MM.1S (cell line): ENCODE results near the gene TJAP1.

Experiments
- DNase-seq: peaks from one replicate; pipeline ENCODE4 v3.0.0-alpha.2; 2015
- H2AFZ ChIP-seq: fragments of 300-600 bp; sonication (generic); 2 replicates; pipeline ENCODE4 v1.6.0; 2016; ENCODE audit warnings: antibody characterized with exemption, low read length
- H3F3A ChIP-seq: fragments of 300-600 bp; sonication (generic); 2 replicates; pipeline ENCODE4 v1.6.1; 2016; ENCODE audit warnings: mild to moderate bottlenecking, antibody characterized with exemption, low read length, moderate library complexity, mixed read lengths; ENCODE audit not compliant: insufficient read depth
- H3K27ac ChIP-seq: fragments of 300-600 bp; sonication (generic); 2 replicates; pipeline ENCODE4 v1.5.1; 2016; ENCODE audit warnings: mild to moderate bottlenecking, low read length
- H3K27me3 ChIP-seq: fragments of 300-600 bp; sonication (generic); replicated peaks from 2 replicates; pipeline ENCODE4 v1.6.0; 2016; ENCODE audit warnings: low read length; ENCODE audit not compliant: insufficient read depth
- H3K36me3 ChIP-seq: fragments of 300-600 bp; sonication (generic); replicated peaks from 2 replicates; pipeline ENCODE4 v1.6.1; 2016; ENCODE audit warnings: mild to moderate bottlenecking, low read length, mixed read lengths; ENCODE audit not compliant: insufficient read depth
- H3K4me1 ChIP-seq: fragments of 300-600 bp; sonication (generic); 2 replicates; pipeline ENCODE4 v1.6.1; 2016; ENCODE audit warnings: low read length, mixed read lengths
- H3K4me2 ChIP-seq: fragments of 300-600 bp; sonication (generic); 2 replicates; pipeline ENCODE4 v1.6.0; 2016; ENCODE audit warnings: low read depth, low read length
- H3K4me3 ChIP-seq: fragments of 300-600 bp; sonication (generic); 2 replicates; pipeline ENCODE4 v1.5.1; 2016; ENCODE audit warnings: low read length, mixed read lengths
- H3K79me2 ChIP-seq: fragments of 300-600 bp; sonication (generic); 2 replicates; pipeline ENCODE4 v1.6.1; 2016; ENCODE audit warnings: mixed run types, low read length, mixed read lengths
- H3K9ac ChIP-seq: fragments of 300-600 bp; sonication (generic); 2 replicates; pipeline ENCODE4 v1.6.1; 2016; ENCODE audit warnings: low read length, mixed read lengths
- H3K9me2 ChIP-seq: fragments of 300-600 bp; sonication (generic); replicated peaks from 2 replicates; pipeline ENCODE4 v1.6.1; 2016; ENCODE audit warnings: mild to moderate bottlenecking, low read length, mixed read lengths; ENCODE audit not compliant: insufficient read depth
- H3K9me3 ChIP-seq: fragments of 300-600 bp; sonication (generic); replicated peaks from 2 replicates; pipeline ENCODE4 v1.6.1; 2016; ENCODE audit warnings: mild to moderate bottlenecking, low read length, mixed read lengths; ENCODE audit not compliant: insufficient read depth
- H4K20me1 ChIP-seq: fragments of 300-600 bp; sonication (generic); 2 replicates; pipeline ENCODE4 v1.6.1; 2016; ENCODE audit warnings: mild to moderate bottlenecking, low read length, moderate library complexity, mixed read lengths; ENCODE audit not compliant: insufficient read depth
- CTCF ChIP-seq: fragments of 300-600 bp; sonication (generic); IDR thresholded peaks from 2 replicates; pipeline ENCODE4 v1.5.1; 2016; ENCODE audit warnings: antibody characterized with exemption, low read length, mixed read lengths
- EZH2 ChIP-seq: fragments of 300-600 bp; sonication (generic); optimal IDR thresholded peaks from 2 replicates; pipeline ENCODE3; 2017; ENCODE audit warnings: low read depth, mild to moderate bottlenecking, antibody characterized with exemption, low read length, mixed read lengths
- EZH2phosphoT487 ChIP-seq: fragments of 300-600 bp; sonication (generic); IDR thresholded peaks from 2 replicates; pipeline ENCODE4 v1.6.1; 2018; ENCODE audit warnings: antibody characterized with exemption, low read length

Gene TJAP1

GRCh38 chr6:43511824-43512415 is 34.5 kb downstream of the TJAP1 start:
- Histone ChIP-seq H4K20me1 (no peaks in the 10 kb centered on the region), H3K27me3 (peaks cover 6% of the 10 kb centered on the region; the same call in 1 of the 2 replicates), H3K27ac (no peak overlapping the region), H3K4me3 (no peak overlapping the region), H3K4me1 (peaks cover 8% of the 10 kb centered on the region; the same call in 1 of the 2 replicates), H3K79me2 (peaks cover 25% of the 10 kb centered on the region), H3K36me3 (no peaks in the 10 kb centered on the region), H3K9me2 (no peaks in the 10 kb centered on the region), H3K9me3 (no peaks in the 10 kb centered on the region), H3K4me2 (no peak overlapping the region), H3K9ac (no peak overlapping the region), H3F3A (peaks cover 6% of the 10 kb centered on the region), H2AFZ (no peak overlapping the region)
- no peak for DNase-seq
- TF ChIP-seq CTCF = no peak
- TF ChIP-seq EZH2 = no peak
- TF ChIP-seq EZH2phosphoT487 = no peak

- H4K20me1 ChIP-seq = no peaks in the 10 kb centered on the region
- TF ChIP-seq EZH2 (no peak), CTCF (no peak), EZH2phosphoT487 (no peak)
- DNase-seq = no peak
- H3K36me3 ChIP-seq = peaks cover 13% of the 10 kb centered on the region
- H3K27ac ChIP-seq = no peak overlapping the region
- H3K79me2 ChIP-seq = peaks cover 60% of the 10 kb centered on the region
- peaks cover 12% of the 10 kb centered on the region; the same call in 1 of the 2 replicates for H3K4me1 ChIP-seq
- H3K9me3 ChIP-seq = no peaks in the 10 kb centered on the region
- H3K9me2 ChIP-seq = no peaks in the 10 kb centered on the region
- H3K27me3 ChIP-seq = no peaks in the 10 kb centered on the region
- peaks cover 6% of the 10 kb centered on the region for H3F3A ChIP-seq
- H3K9ac ChIP-seq = peak overlapping the region; percentile 93
- peak overlapping the region; percentile 85 for H3K4me2 ChIP-seq
- no peak overlapping the region for H2AFZ ChIP-seq
- peak overlapping the region; percentile 99 for H3K4me3 ChIP-seq
These were observed 38.4 kb downstream of the TJAP1 start for GRCh38 chr6:43515808-43516207.

GRCh38 chr6:43516367-43516696 is 39.0 kb downstream of the TJAP1 start:
- peaks cover 60% of the 10 kb centered on the region for H3K79me2 ChIP-seq

More at GRCh38 chr6:43516367-43516696, 39.0 kb downstream of the TJAP1 start:
- no peaks in the 10 kb centered on the region for H4K20me1 ChIP-seq
- TF ChIP-seq EZH2 (no peak), EZH2phosphoT487 (no peak), CTCF (no peak)
- peaks cover 12% of the 10 kb centered on the region; the same call in 1 of the 2 replicates for H3K4me1 ChIP-seq
- peak overlapping the region; percentile 85 for H3K4me2 ChIP-seq
- peaks cover 13% of the 10 kb centered on the region for H3K36me3 ChIP-seq
- H3K9ac ChIP-seq = peak overlapping the region; percentile 93
- no peak for DNase-seq
- H3K27me3 ChIP-seq = no peaks in the 10 kb centered on the region
- H2AFZ ChIP-seq = peak overlapping the region; percentile 69
- peaks cover 3% of the 10 kb centered on the region for H3F3A ChIP-seq
- H3K9me3 ChIP-seq = no peaks in the 10 kb centered on the region
- H3K4me3 ChIP-seq = peak overlapping the region; percentile 99
- H3K9me2 ChIP-seq = no peaks in the 10 kb centered on the region
- peak overlapping the region; percentile 33; the same call in 1 of the 2 replicates for H3K27ac ChIP-seq
